ENCODE results near the gene DVL1.

DNA sequence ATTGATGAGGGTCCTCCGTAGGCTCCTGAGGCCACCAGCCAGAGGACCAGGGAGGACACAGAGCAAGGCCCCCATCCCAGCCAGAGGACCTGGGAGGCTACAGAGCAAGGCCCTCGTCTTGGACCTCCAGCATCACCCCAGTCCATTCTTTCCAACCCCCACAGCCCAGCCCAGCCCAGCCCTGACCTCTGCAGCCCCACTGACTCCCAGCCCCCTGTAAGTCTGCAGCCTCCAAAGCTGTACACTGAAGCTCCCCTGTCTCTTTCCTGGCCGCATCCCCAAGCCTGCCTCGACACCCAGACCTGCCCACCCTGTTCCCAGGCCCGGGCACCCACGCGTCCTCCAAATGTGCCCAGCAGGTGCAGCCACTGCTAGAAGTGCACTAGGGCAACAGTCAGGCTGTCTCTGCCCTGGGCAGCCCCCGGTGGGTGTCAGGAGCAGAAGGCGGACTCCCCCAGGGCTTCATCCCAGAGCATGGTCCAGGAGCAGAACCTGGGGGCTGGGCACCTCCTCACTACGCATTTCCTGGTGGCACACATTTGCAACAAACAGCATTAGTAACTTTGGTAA, 2.1 kb downstream of the DVL1 start:
- TF ChIP-seq, protein P1, sequence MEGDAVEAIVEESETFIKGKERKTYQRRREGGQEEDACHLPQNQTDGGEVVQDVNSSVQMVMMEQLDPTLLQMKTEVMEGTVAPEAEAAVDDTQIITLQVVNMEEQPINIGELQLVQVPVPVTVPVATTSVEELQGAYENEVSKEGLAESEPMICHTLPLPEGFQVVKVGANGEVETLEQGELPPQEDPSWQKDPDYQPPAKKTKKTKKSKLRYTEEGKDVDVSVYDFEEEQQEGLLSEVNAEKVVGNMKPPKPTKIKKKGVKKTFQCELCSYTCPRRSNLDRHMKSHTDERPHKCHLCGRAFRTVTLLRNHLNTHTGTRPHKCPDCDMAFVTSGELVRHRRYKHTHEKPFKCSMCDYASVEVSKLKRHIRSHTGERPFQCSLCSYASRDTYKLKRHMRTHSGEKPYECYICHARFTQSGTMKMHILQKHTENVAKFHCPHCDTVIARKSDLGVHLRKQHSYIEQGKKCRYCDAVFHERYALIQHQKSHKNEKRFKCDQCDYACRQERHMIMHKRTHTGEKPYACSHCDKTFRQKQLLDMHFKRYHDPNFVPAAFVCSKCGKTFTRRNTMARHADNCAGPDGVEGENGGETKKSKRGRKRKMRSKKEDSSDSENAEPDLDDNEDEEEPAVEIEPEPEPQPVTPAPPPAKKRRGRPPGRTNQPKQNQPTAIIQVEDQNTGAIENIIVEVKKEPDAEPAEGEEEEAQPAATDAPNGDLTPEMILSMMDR (CRISPR knock-in tag; IDR thresholded peaks at IDR 0.05): no peak
- no peak for TF ChIP-seq ZSCAN31 (CRISPR knock-in tag; IDR thresholded peaks at IDR 0.05; ENCODE audit: low read depth)
- TF ChIP-seq BHLHE40 (IDR thresholded peaks at IDR 0.05; ENCODE audit: low read length): no peak
- TF ChIP-seq, protein P2, sequence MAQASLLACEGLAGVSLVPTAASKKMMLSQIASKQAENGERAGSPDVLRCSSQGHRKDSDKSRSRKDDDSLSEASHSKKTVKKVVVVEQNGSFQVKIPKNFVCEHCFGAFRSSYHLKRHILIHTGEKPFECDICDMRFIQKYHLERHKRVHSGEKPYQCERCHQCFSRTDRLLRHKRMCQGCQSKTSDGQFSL (CRISPR knock-in tag; IDR thresholded peaks at IDR 0.05): no peak
- no peak for TF ChIP-seq NR1H2 (CRISPR knock-in tag; IDR thresholded peaks at IDR 0.05; ENCODE audit: borderline replicate concordance, low read depth)
- TF ChIP-seq MAFF (IDR thresholded peaks at IDR 0.05; ENCODE audit: low read depth, low read length): no peak
- no peak for TF ChIP-seq ZIK1 (CRISPR knock-in tag; IDR thresholded peaks at IDR 0.05; ENCODE audit: borderline replicate concordance, low read depth)

Data from HepG2 (cell line).